ENCODE results near the gene DHRSX. TPM values are rescaled to one million over a fixed set of nuclear protein-coding genes. Genes with fewer than 3 reads are reported as not detected.

Gene DHRSX
- total and polyA plus RNA-seq, 2 of the 8 experiments (the other 6 are each of a cell fraction or from before 2014, with no cell fraction given), result 35.1 to 43.4 TPM

DNA sequence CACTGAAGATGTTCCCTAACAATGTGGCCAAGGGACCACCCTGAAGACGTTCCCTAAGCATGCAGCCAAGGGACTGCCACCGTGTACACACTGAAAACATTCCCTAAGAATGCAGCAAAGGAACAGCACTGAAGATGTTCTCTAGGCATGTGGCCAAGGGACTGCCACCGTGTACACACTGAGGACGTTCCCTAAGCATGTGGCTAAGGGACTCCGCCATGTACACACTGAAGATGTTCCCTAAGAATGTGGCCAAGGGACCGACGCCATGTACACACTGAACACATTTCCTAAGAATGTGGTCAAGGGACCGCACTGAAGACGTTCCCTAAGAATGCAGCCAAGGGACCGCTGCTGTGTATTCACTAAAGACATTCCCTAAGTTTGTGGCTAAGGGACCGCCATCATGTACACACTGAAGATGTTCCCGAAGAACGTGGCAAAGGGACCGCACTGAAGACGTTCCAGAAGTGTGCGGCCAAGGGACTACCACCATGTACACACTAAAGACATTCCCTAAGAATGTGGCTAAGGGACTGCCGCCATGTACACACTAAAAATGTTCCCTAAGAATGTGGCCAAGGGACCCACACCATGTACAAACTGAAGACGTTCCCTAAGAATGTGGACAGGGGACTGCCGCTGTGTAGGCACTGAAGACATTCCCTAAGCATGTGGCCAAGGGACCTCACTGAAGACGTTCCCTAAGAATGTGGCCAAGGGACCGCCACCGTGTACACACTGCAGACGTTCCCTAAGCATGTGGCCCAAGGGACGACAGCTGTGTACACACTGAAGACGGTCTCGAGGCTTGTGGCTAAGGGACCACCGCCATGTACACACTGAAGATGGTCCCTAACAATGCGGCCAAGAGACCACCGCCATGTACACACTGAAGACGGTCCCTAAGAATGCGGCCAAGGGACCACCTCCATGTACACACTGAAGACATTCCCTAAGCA is 54.8 kb downstream of the DHRSX start (continued):
- TF ChIP-seq, protein P1, sequence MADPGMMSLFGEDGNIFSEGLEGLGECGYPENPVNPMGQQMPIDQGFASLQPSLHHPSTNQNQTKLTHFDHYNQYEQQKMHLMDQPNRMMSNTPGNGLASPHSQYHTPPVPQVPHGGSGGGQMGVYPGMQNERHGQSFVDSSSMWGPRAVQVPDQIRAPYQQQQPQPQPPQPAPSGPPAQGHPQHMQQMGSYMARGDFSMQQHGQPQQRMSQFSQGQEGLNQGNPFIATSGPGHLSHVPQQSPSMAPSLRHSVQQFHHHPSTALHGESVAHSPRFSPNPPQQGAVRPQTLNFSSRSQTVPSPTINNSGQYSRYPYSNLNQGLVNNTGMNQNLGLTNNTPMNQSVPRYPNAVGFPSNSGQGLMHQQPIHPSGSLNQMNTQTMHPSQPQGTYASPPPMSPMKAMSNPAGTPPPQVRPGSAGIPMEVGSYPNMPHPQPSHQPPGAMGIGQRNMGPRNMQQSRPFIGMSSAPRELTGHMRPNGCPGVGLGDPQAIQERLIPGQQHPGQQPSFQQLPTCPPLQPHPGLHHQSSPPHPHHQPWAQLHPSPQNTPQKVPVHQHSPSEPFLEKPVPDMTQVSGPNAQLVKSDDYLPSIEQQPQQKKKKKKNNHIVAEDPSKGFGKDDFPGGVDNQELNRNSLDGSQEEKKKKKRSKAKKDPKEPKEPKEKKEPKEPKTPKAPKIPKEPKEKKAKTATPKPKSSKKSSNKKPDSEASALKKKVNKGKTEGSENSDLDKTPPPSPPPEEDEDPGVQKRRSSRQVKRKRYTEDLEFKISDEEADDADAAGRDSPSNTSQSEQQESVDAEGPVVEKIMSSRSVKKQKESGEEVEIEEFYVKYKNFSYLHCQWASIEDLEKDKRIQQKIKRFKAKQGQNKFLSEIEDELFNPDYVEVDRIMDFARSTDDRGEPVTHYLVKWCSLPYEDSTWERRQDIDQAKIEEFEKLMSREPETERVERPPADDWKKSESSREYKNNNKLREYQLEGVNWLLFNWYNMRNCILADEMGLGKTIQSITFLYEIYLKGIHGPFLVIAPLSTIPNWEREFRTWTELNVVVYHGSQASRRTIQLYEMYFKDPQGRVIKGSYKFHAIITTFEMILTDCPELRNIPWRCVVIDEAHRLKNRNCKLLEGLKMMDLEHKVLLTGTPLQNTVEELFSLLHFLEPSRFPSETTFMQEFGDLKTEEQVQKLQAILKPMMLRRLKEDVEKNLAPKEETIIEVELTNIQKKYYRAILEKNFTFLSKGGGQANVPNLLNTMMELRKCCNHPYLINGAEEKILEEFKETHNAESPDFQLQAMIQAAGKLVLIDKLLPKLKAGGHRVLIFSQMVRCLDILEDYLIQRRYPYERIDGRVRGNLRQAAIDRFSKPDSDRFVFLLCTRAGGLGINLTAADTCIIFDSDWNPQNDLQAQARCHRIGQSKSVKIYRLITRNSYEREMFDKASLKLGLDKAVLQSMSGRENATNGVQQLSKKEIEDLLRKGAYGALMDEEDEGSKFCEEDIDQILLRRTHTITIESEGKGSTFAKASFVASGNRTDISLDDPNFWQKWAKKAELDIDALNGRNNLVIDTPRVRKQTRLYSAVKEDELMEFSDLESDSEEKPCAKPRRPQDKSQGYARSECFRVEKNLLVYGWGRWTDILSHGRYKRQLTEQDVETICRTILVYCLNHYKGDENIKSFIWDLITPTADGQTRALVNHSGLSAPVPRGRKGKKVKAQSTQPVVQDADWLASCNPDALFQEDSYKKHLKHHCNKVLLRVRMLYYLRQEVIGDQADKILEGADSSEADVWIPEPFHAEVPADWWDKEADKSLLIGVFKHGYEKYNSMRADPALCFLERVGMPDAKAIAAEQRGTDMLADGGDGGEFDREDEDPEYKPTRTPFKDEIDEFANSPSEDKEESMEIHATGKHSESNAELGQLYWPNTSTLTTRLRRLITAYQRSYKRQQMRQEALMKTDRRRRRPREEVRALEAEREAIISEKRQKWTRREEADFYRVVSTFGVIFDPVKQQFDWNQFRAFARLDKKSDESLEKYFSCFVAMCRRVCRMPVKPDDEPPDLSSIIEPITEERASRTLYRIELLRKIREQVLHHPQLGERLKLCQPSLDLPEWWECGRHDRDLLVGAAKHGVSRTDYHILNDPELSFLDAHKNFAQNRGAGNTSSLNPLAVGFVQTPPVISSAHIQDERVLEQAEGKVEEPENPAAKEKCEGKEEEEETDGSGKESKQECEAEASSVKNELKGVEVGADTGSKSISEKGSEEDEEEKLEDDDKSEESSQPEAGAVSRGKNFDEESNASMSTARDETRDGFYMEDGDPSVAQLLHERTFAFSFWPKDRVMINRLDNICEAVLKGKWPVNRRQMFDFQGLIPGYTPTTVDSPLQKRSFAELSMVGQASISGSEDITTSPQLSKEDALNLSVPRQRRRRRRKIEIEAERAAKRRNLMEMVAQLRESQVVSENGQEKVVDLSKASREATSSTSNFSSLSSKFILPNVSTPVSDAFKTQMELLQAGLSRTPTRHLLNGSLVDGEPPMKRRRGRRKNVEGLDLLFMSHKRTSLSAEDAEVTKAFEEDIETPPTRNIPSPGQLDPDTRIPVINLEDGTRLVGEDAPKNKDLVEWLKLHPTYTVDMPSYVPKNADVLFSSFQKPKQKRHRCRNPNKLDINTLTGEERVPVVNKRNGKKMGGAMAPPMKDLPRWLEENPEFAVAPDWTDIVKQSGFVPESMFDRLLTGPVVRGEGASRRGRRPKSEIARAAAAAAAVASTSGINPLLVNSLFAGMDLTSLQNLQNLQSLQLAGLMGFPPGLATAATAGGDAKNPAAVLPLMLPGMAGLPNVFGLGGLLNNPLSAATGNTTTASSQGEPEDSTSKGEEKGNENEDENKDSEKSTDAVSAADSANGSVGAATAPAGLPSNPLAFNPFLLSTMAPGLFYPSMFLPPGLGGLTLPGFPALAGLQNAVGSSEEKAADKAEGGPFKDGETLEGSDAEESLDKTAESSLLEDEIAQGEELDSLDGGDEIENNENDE (IDR thresholded peaks at IDR 0.05; ENCODE audit: insufficient replicate concordance, low read length), result no peak
- TF ChIP-seq SIRT6 (IDR thresholded peaks at IDR 0.05; ENCODE audit: low read length), result no peak
- no peak for TF ChIP-seq EGR1 (IDR thresholded peaks at IDR 0.05; ENCODE audit: borderline replicate concordance, low read depth, low read length)
- no peak for TF ChIP-seq CREB1 (IDR thresholded peaks at IDR 0.05)
- TF ChIP-seq, protein P2, sequence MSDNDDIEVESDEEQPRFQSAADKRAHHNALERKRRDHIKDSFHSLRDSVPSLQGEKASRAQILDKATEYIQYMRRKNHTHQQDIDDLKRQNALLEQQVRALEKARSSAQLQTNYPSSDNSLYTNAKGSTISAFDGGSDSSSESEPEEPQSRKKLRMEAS (IDR thresholded peaks at IDR 0.05), result no peak
- no peak for TF ChIP-seq PHF8 (conservative IDR thresholded peaks at IDR 0.05; ENCODE audit: low read depth, low read length)
- TF ChIP-seq RBBP5 (IDR thresholded peaks at IDR 0.05; ENCODE audit: borderline replicate concordance, low read depth, low read length), result no peak
